ENCODE data around the gene EPSTI1. TPM values are rescaled to one million over a fixed set of nuclear protein-coding genes. Genes with fewer than 3 reads are reported as not detected.
"Not testable (repeated sequence)": the region's sequence is repeated elsewhere in the genome, so short reads cannot be mapped to it uniquely, and the experiment has no call there.

Gene EPSTI1
- total RNA-seq, 1 experiment from 2014 or later: 5.1 TPM

GRCh38 chr13:43005460-43006236 lies 13.6 kb upstream of the EPSTI1 start:
- no peak for DNase-seq (ENCODE audit: low spot score)

GRCh38 chr13:43003729-43004128 lies 11.7 kb upstream of the EPSTI1 start:
- no peak for DNase-seq (ENCODE audit: low spot score)

GRCh38 chr13:43003010-43003409 lies 11.0 kb upstream of the EPSTI1 start:
- DNase-seq (ENCODE audit: low spot score): no peak

DNA sequence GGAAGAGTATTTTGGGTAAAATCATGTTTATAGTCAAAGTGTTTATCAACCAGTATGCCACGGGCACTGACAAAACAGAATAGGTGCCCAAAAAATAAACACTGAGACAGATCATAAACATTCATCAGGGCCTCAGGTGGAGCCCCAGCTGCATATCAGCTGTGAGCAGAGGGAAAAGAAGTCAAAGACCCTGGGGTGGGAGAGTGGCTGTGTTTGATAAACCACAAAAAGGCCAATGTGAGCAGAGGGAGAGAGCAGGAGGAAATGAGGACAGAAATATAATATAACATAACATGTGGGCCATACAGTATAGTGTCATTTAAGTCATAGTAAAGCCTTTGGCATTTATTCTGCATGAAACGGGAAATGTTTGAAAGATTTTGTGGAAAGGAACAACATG lies 10.0 kb upstream of the EPSTI1 start:
- no peak for DNase-seq (ENCODE audit: low spot score)

- DNase-seq (ENCODE audit: low spot score): no peak
Observed at GRCh38 chr13:43000676-43001075, 8.6 kb upstream of the EPSTI1 start.

DNA sequence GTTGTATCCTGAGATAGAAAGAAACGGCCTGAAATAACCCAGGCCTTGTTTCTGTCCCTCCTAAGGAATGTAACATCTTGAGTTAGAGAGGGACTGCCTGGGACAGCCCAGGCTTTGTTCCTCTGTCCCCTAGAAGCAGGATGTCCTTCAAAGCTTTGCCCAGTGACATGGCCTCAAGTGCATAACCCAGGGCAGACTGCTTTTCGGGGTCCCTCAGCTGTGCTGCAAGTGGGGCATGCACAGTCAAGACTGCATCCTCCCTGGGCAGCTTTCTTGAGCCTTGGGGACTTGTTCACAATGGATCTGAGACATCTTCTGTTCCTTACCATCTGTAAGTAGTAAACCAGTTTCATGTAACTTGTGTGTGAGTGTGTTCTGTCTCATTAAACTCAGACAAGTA lies 7.5 kb upstream of the EPSTI1 start:
- DNase-seq (ENCODE audit: low spot score): no peak

- no peak for DNase-seq (ENCODE audit: low spot score)
Observed at GRCh38 chr13:42997381-42997780, 5.3 kb upstream of the EPSTI1 start.

DNA sequence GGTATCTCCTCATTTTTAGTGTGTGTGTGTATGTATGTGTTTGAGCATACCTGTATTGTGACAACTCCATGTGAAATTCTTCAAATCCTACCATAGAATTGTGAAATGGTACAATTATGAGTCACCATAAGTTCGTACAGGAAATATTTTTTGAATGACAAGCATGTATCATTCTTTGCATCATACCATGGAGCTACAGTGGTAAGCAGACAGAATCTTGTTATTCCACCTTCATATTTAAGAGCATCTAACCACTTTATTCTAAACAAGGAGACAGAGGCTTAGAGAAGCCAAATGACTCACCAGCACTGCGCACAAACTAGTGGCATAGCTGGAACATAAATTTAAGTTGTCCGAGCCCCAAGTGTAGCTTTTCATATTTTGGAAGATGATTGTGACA lies 4.5 kb upstream of the EPSTI1 start:
- DNase-seq (ENCODE audit: low spot score): no peak

- DNase-seq (ENCODE audit: low spot score): no peak
Observed at GRCh38 chr13:42994878-42995277, 2.8 kb upstream of the EPSTI1 start.

DNA sequence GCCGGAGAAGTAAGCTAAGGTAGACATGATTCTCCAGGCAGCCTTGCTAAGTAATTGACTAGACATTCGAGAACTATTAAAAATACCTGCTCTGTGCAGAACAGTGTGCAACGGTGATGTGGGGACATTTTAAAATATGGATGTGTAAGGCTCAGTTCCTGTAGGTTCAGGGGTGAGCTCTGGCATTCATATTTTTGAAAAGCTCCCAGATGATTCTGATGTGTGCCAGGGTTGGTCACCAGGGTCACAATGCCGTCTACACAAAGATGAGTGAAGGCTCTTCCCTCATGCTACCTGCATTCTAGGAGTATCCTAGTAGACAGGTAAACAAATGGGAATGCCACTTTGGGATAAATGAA lies 702 bp upstream of the EPSTI1 start:
- DNase-seq (ENCODE audit: low spot score): no peak

DNA sequence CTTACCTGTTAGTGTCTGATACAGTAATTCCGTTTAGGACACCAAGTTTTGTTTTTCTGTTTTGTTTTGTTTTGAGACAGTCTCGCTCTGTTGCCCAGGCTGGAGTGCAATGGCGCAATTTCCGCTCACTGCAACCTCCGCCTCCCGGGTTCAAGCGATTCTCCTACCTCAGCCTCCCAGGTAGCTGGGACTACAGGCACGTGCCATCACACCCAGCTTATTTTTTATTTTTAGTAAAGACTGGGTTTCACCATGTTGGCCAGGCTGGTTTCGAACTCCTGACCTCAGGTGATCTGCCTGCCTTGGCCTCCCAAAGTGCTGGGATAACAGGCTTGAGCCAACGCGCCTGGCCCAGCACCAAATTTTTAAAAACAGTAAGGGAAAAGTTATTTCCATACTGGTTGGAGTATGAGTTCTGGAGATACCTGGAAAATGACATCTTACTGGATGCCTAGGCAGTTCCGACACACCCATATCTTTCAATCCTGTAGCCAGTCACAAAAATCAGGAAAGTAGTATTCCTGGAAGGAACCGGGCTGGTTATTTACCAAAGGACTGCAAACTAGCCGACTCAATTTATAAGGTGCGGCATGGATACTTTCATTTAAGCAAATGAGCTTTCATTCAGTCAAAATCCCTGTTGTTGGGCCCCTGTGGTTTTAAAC lies 676 bp downstream of the EPSTI1 start:
- DNase-seq (ENCODE audit: low spot score): not testable (repeated sequence)

DNA sequence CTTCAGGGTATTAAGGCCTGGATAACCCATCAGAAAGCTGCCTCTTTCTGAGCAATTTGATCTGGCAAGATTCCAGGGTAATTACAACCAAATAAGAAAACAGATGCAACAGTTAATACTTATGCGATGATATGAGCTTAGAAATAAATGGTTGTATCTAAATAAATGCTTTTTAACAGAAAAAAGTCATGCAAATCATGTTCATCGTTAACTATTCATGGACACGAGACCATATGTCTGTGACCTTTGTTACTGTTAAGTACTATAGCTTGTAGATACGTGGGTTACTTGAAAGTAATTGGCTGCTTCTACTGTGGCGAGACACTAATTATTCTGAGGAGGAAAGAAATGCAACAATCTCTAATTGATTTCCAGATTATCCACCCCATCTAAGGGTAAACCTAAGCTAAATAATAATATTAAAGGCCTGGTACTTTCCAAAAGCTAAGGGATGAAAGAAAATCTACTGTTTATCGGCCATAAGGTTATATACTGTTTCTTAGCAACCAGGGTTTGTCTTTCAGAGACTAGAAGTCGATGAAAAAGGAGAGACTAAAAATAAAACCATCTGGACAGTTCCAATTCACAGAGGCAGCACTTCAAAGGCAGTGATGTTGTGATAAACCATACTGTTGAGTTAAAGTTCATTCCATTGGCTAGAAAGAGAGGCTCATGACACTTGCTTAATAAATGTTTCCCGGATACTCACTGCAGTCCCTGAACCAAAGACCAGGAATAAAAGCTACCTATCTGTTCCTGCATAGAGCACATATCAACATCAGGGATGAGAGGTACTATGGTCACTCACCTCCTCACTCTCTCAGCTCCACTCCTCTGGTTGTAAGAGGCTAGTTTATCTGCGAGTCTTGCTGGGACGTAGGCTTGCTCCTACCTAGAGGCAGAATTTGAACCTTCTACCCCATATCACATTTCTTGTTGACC lies 1.5 kb downstream of the EPSTI1 start:
- no peak for DNase-seq (ENCODE audit: low spot score)

- no peak for DNase-seq (ENCODE audit: low spot score)
Observed at GRCh38 chr13:42986176-42986574, 5.9 kb downstream of the EPSTI1 start.

- DNase-seq (ENCODE audit: low spot score): peak; percentile 50
Observed at GRCh38 chr13:42985312-42986175, 6.5 kb downstream of the EPSTI1 start.

DNA sequence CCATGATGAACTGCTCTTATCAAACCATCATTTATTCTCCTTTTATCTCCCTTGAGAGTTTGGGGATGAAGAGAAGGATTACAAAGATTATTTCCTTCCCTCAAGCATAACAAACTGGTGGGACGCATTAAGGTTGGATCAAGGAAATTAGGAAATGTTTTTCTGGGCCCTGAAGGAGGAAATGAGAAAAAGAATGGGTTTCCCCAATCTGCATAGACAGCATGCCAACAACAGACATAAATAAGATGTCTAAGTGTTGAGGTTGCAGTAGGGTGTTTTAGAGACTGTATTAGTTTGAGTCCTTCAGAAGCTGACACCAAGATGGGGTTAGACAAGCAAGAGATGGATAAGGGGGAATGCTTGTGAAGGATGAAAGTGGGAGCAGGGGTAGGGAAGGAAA lies 7.3 kb downstream of the EPSTI1 start:
- DNase-seq (ENCODE audit: low spot score): no peak

- no peak for DNase-seq (ENCODE audit: low spot score)
Observed at GRCh38 chr13:42984026-42984425, 8.0 kb downstream of the EPSTI1 start.

DNA sequence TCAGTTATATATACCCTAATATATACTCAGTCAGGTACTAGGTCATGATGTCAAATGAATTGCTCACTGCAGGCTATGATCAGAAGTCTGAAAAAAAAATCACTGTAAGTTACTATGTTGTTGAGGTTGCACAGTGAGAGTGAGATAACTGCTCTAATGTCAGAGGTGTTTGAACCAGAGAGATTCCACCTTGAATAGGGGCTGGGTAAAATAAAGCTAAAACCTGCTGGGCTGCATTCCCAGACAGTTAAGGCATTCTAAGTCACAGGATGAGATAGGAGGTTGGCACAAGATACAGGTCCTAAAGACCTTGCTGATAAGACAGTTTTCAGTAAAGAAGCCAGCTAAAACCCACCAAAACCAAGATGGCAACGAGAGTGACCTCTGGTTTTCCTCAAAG lies 10.2 kb downstream of the EPSTI1 start:
- no peak for DNase-seq (ENCODE audit: low spot score)

- no peak for DNase-seq (ENCODE audit: low spot score)
Observed at GRCh38 chr13:42981317-42981716, 10.7 kb downstream of the EPSTI1 start.

GRCh38 chr13:42977219-42977659 lies 14.8 kb downstream of the EPSTI1 start:
- no peak for DNase-seq (ENCODE audit: low spot score)

DNA sequence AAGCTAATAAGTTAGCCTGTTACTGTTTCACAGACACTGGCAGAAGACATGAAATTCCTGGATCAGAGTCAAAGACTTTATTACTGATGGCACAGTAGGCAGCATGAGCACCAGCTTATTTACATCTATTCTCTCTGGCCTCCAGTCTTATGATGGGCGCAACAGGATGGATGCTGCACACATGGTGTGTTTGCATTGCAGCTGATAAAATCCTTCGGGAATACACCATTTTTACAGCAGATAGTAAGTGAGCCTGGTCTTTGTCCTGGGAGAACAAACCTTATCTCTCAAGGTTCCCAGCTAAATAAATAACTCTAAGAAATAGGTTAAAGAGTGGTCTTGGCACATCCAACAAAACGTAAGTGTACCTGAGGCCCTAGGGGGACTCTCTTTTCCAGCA lies 16.0 kb downstream of the EPSTI1 start:
- no peak for DNase-seq (ENCODE audit: low spot score)

DNA sequence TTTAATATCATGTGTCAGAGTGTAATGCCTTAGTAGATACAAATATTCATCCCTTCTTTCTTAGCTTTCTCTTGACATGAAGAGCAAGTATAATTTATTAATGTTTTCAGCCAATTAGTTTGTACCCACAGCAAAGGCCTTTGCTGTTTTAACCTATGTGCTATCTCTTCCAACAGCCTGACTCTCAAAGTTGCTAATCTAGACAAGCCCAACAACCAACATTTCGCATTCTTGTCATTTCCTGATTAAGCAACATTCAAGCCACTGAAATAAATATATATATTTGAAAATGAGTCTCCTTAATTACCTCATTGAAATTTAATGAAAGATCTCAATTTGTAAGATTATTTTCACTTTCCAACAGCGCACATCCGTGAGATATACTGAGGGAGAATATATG lies 18.5 kb downstream of the EPSTI1 start:
- DNase-seq (ENCODE audit: low spot score): no peak

All from HT-29 (cell line).